Spleen (tissue), 7 donors: ENCODE data around the gene BBX.

Experiments used
- POLR2A ChIP-seq, 3 donors: fragments of 450-650 bp; IDR thresholded peaks; one replicate each; pipeline ENCODE4 v1.5.1; 2017; ENCODE audit warnings: antibody characterized with exemption in 3 of 3, mild to moderate bottlenecking in 1 of 3
- TF ChIP-seq, protein P1 (sequence below), 11 experiments: fragments of 200-600 bp in 7 of 11; fragments of 450-650 bp in 4 of 11; sonication (generic) in 4 of 11; IDR thresholded peaks in 8 of 11; conservative IDR thresholded peaks in 3 of 11; 1 replicate in 7 of 11; 2 replicates in 4 of 11; pipeline versions ENCODE4 v1.4.0 to v1.8.0; 2016 to 2021; ENCODE audit warnings: antibody characterized with exemption in 11 of 11, inconsistent platforms in 4 of 11, mild to moderate bottlenecking in 1 of 11
- donor health status: DM: no; HTN: no; CAD: no; lungs with moderate emphysema.
- donor health status: DM: no; HTN: no; CAD: no.
- donor health status: DM: no; HTN: no; CAD: no.

DNA sequence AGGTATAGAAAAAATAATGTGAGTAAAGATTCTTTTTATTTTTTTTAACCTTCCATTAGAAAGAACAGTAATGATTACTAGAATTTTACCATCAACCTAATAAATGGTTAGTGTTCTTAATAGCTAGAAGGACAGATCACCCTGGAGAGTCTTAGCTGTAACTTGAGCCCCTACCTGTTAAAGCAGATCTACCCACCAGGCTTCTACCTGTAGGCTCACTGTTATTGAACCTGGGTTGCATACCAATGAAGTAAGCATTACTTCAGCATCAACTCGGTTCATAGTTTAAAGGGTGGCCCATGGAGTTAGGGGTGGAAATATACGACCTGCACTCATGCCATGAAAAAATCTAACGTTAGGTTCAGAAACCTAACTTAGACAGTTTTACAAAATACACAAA is 280.4 kb downstream of the BBX start:
- TF ChIP-seq, protein P1, sequence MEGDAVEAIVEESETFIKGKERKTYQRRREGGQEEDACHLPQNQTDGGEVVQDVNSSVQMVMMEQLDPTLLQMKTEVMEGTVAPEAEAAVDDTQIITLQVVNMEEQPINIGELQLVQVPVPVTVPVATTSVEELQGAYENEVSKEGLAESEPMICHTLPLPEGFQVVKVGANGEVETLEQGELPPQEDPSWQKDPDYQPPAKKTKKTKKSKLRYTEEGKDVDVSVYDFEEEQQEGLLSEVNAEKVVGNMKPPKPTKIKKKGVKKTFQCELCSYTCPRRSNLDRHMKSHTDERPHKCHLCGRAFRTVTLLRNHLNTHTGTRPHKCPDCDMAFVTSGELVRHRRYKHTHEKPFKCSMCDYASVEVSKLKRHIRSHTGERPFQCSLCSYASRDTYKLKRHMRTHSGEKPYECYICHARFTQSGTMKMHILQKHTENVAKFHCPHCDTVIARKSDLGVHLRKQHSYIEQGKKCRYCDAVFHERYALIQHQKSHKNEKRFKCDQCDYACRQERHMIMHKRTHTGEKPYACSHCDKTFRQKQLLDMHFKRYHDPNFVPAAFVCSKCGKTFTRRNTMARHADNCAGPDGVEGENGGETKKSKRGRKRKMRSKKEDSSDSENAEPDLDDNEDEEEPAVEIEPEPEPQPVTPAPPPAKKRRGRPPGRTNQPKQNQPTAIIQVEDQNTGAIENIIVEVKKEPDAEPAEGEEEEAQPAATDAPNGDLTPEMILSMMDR (IDR thresholded peaks at IDR 0.05 in 8 of 11, conservative IDR thresholded peaks at IDR 0.05 in 3 of 11) = no peak
- TF ChIP-seq POLR2A (IDR thresholded peaks at IDR 0.05) = no peak
